DND-41 (cell line): ENCODE measurements around the gene PM20D1.

ENCODE experiments used
- EZH2 ChIP-seq: IDR thresholded peaks from 3 replicates; pipeline ENCODE4 v1.6.1; 2012; ENCODE audit warnings: borderline replicate concordance, low read depth, mild to moderate bottlenecking, moderate library complexity, low read length, inconsistent platforms; ENCODE audit not compliant: severe bottlenecking
- TF ChIP-seq, protein P1 (sequence below): IDR thresholded peaks from 2 replicates; pipeline ENCODE4 v1.5.1; 2012; ENCODE audit warnings: borderline replicate concordance, low read length, moderate library complexity, mild to moderate bottlenecking; ENCODE audit not compliant: poor library complexity, severe bottlenecking; ENCODE audit errors: extremely low read depth

GRCh38 chr1:205878026-205878425, 28.1 kb upstream of the PM20D1 start:
- TF ChIP-seq, protein P1, sequence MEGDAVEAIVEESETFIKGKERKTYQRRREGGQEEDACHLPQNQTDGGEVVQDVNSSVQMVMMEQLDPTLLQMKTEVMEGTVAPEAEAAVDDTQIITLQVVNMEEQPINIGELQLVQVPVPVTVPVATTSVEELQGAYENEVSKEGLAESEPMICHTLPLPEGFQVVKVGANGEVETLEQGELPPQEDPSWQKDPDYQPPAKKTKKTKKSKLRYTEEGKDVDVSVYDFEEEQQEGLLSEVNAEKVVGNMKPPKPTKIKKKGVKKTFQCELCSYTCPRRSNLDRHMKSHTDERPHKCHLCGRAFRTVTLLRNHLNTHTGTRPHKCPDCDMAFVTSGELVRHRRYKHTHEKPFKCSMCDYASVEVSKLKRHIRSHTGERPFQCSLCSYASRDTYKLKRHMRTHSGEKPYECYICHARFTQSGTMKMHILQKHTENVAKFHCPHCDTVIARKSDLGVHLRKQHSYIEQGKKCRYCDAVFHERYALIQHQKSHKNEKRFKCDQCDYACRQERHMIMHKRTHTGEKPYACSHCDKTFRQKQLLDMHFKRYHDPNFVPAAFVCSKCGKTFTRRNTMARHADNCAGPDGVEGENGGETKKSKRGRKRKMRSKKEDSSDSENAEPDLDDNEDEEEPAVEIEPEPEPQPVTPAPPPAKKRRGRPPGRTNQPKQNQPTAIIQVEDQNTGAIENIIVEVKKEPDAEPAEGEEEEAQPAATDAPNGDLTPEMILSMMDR = no peak
- no peak for TF ChIP-seq EZH2
